ENCODE results near the gene ZNF414.

The ZNF414 gene

GRCh38 chr19:8481201-8481600 is 32.8 kb downstream of the ZNF414 start:
- peak; percentile 27; the same call in 1 of the 3 replicates for ATAC-seq (ENCODE audit: insufficient read depth, low read depth)
- DNase-seq: no peak
- Histone ChIP-seq H3K36me3 (ENCODE audit: insufficient read depth, low read length) (peaks cover 93% of the 10 kb centered on the region), H3K4me1 (ENCODE audit: insufficient read depth, low read length) (no peaks in the 10 kb centered on the region), H3K27me3 (ENCODE audit: insufficient read depth, low read length, poor library complexity) (no peaks in the 10 kb centered on the region), H2AFZ (ENCODE audit: low read depth, low read length) (no peak overlapping the region), H3K9ac (ENCODE audit: low read depth, low read length) (no peak overlapping the region), H4K20me1 (ENCODE audit: insufficient read depth, low read length) (peaks cover 92% of the 10 kb centered on the region), H3K9me3 (ENCODE audit: insufficient read depth, low read length, severe bottlenecking) (no peaks in the 10 kb centered on the region), H3K4me3 (ENCODE audit: low read depth in 1 of 2, low read length in 2 of 2) (no peak overlapping the region), H3K27ac (ENCODE audit: low read length) (no peak overlapping the region), H3K4me2 (ENCODE audit: insufficient read depth, low read length) (no peak overlapping the region), H3K79me2 (ENCODE audit: insufficient read depth, low read length) (peaks cover 90% of the 10 kb centered on the region)
- TF ChIP-seq EZH2 (IDR thresholded peaks at IDR 0.05; ENCODE audit: borderline replicate concordance, low read depth, low read length, severe bottlenecking): no peak
- TF ChIP-seq, protein P1, sequence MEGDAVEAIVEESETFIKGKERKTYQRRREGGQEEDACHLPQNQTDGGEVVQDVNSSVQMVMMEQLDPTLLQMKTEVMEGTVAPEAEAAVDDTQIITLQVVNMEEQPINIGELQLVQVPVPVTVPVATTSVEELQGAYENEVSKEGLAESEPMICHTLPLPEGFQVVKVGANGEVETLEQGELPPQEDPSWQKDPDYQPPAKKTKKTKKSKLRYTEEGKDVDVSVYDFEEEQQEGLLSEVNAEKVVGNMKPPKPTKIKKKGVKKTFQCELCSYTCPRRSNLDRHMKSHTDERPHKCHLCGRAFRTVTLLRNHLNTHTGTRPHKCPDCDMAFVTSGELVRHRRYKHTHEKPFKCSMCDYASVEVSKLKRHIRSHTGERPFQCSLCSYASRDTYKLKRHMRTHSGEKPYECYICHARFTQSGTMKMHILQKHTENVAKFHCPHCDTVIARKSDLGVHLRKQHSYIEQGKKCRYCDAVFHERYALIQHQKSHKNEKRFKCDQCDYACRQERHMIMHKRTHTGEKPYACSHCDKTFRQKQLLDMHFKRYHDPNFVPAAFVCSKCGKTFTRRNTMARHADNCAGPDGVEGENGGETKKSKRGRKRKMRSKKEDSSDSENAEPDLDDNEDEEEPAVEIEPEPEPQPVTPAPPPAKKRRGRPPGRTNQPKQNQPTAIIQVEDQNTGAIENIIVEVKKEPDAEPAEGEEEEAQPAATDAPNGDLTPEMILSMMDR (IDR thresholded peaks at IDR 0.05; ENCODE audit: borderline replicate concordance, extremely low read depth, low read length, poor library complexity, severe bottlenecking): no peak

GRCh38 chr19:8478598-8478997 is 35.4 kb downstream of the ZNF414 start:
- peaks cover 100% of the 10 kb centered on the region for H3K79me2 ChIP-seq (ENCODE audit: insufficient read depth, low read length)
- no peaks in the 10 kb centered on the region for H3K9me3 ChIP-seq (ENCODE audit: insufficient read depth, low read length, severe bottlenecking)
- no peak overlapping the region for H3K27ac ChIP-seq (ENCODE audit: low read length)
- ATAC-seq (ENCODE audit: insufficient read depth, low read depth): no peak
- no peaks in the 10 kb centered on the region for H3K27me3 ChIP-seq (ENCODE audit: insufficient read depth, low read length, poor library complexity)
- no peaks in the 10 kb centered on the region for H3K4me1 ChIP-seq (ENCODE audit: insufficient read depth, low read length)
- no peak overlapping the region for H3K4me3 ChIP-seq (ENCODE audit: low read depth in 1 of 2, low read length in 2 of 2)
- H4K20me1 ChIP-seq (ENCODE audit: insufficient read depth, low read length): peaks cover 83% of the 10 kb centered on the region
- DNase-seq: no peak
- no peak overlapping the region for H3K9ac ChIP-seq (ENCODE audit: low read depth, low read length)
- H3K36me3 ChIP-seq (ENCODE audit: insufficient read depth, low read length): peaks cover 93% of the 10 kb centered on the region
- H2AFZ ChIP-seq (ENCODE audit: low read depth, low read length): no peak overlapping the region
- TF ChIP-seq EZH2 (IDR thresholded peaks at IDR 0.05; ENCODE audit: borderline replicate concordance, low read depth, low read length, severe bottlenecking): no peak
- TF ChIP-seq, protein P1 (IDR thresholded peaks at IDR 0.05; ENCODE audit: borderline replicate concordance, extremely low read depth, low read length, poor library complexity, severe bottlenecking): no peak
- no peak overlapping the region for H3K4me2 ChIP-seq (ENCODE audit: insufficient read depth, low read length)

DNA sequence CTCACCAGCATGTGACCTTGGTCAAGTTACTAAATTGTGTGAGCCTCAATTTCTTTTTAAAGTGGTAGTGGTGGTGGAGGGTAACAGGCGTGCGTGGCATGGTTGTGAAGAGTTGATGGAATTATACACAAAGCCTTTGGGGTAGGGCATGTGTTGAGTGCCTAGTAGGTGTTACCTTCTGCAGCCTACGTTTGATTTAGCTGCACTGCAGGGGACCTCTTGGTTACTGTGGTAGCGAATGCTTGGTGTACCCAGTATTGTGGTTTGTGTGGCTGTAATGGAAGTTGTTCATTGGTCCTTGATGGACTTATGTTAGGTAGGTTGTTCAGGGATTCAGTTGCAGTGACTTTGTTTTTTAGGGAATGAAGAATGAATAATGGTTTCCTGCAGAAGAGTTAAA is 36.1 kb downstream of the ZNF414 start:
- peaks cover 100% of the 10 kb centered on the region for H3K79me2 ChIP-seq (ENCODE audit: insufficient read depth, low read length)

More for the DNA sequence above, 36.1 kb downstream of the ZNF414 start:
- H3K9ac ChIP-seq (ENCODE audit: low read depth, low read length): no peak overlapping the region
- H3K9me3 ChIP-seq (ENCODE audit: insufficient read depth, low read length, severe bottlenecking): no peaks in the 10 kb centered on the region
- no peaks in the 10 kb centered on the region for H3K27me3 ChIP-seq (ENCODE audit: insufficient read depth, low read length, poor library complexity)
- no peak overlapping the region for H3K4me2 ChIP-seq (ENCODE audit: insufficient read depth, low read length)
- H2AFZ ChIP-seq (ENCODE audit: low read depth, low read length): no peak overlapping the region
- no peak overlapping the region for H3K4me3 ChIP-seq (ENCODE audit: low read depth in 1 of 2, low read length in 2 of 2)
- peaks cover 93% of the 10 kb centered on the region for H3K36me3 ChIP-seq (ENCODE audit: insufficient read depth, low read length)
- ATAC-seq (ENCODE audit: insufficient read depth, low read depth) (peak; percentile 39; the same call in 2 of the 3 replicates), DNase-seq (no peak)
- TF ChIP-seq, protein P1 (IDR thresholded peaks at IDR 0.05; ENCODE audit: borderline replicate concordance, extremely low read depth, low read length, poor library complexity, severe bottlenecking): no peak
- no peak for TF ChIP-seq EZH2 (IDR thresholded peaks at IDR 0.05; ENCODE audit: borderline replicate concordance, low read depth, low read length, severe bottlenecking)
- H3K4me1 ChIP-seq (ENCODE audit: insufficient read depth, low read length): no peaks in the 10 kb centered on the region
- peaks cover 77% of the 10 kb centered on the region for H4K20me1 ChIP-seq (ENCODE audit: insufficient read depth, low read length)
- no peak overlapping the region for H3K27ac ChIP-seq (ENCODE audit: low read length)
